CD4-positive, alpha-beta T cell treated with Interleukin-15 for 4 hours (primary cell): Measurements from ENCODE around the gene SFXN5.

Experiments used
- DNase-seq: peaks from one replicate; pipeline ENCODE4 v3.0.0-alpha.2; 2020; ENCODE audit warnings: low spot score

SFXN5 gene

GRCh38 chr2:72897785-72898584 lies 173.5 kb downstream of the SFXN5 start:
- no peak for DNase-seq

DNA sequence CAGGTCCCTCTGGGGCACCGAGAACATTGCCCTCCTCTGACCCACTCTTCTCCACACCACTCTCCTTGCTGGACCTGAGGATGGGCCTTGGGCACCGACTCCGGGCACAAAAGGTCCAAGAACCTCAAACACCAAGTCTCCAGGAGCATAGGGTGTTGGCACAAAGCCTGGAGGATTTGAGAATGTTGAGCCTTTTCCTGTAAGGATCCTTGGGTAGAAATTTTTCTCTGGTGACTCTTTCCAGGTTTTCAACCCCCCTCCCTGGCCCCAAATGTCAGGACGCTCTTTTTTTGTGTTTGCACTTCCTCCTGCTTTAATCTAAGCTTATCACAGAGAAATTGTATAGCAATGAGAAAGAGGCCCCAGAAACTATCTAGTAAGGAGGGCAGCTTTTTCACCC lies 175.1 kb downstream of the SFXN5 start:
- DNase-seq, result no peak

- DNase-seq, result no peak
Observed at GRCh38 chr2:72895759-72896281, 175.7 kb downstream of the SFXN5 start.

- DNase-seq, result no peak
Observed at GRCh38 chr2:72895154-72895553, 176.4 kb downstream of the SFXN5 start.

DNA sequence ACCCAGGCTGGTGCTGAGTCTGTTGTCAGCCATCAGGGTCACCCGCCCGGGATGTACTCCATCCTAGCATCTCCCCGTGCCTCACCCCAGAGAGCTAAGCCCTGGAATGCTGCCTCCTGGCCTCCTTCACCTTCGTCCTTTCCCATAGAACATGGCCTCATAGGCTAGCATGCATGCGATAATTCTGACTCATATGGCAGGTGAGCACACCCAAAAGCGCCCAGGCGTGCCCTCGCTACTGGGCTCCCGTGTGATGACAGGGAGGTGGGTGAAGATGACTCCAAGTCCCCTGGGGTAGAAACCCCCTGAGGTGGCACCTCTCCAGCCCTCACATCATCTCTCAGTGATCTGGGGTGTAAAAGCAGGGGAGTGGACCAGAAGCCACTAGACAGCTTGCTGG lies 177.0 kb downstream of the SFXN5 start:
- DNase-seq, result no peak

GRCh38 chr2:72893594-72894319 lies 177.8 kb downstream of the SFXN5 start:
- no peak for DNase-seq

DNA sequence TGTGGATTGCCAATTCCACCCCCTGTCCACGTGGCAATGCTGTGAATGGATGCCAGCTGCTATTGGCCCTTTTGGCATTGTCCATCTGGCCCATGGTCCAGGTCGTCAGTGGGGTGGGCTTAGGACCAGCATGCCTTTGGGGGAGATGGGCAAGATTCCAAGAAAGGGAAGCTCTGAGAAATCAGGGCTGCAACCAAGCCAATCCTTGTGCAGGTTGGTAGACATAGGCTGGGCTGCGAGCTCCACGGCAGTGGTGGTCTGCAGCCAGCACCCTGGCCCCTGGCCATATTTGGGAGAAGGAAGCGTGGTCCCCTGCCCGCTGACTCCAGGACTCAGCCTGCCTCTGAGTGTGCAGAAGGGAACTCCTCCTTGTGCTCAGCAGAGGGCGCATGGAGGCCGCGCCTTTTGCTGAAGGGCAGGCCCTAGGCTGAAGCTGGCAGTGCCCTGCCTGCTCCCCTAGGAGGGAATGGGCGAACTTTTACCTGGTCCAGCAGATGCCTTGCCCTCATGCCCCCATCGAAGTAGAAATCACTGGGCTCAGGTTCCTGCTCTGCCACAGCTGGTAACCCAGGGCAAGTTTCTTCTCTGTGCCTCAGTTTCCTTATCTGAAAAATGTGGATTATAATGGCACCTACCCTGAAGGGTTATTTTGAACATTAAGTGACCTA lies 178.9 kb downstream of the SFXN5 start:
- DNase-seq, result peak; percentile 49
